ENCODE data around the gene NEMP1. TPM values are rescaled to one million over a fixed set of nuclear protein-coding genes. Genes with fewer than 3 reads are reported as not detected.
"Not testable (repeated sequence)": the region's sequence is repeated elsewhere in the genome, so short reads cannot be mapped to it uniquely, and the experiment has no call there.

The NEMP1 gene
- total and polyA plus RNA-seq, 4 experiments from 2014 or later, result 4.6 to 27.2 (median 16.8) TPM

- Histone ChIP-seq H3K36me3 (ENCODE audit: insufficient read depth, low read length) (peaks cover 3% of the 10 kb centered on the region), H3K27ac (ENCODE audit: low read depth, low read length) (peak overlapping the region; percentile 97), H3K4me1 (ENCODE audit: insufficient read depth, low read length) (peaks cover 37% of the 10 kb centered on the region), H3K4me3 (ENCODE audit: low read length in 2 of 2) (peak overlapping the region; percentile 90 to 91), H3K9me3 (ENCODE audit: control insufficient read depth in 1 of 2, low read length in 2 of 2) (no peaks in the 10 kb centered on the region), H3K27me3 (ENCODE audit: insufficient read depth, low read length) (no peaks in the 10 kb centered on the region)
- H3K27ac Mint-ChIP-seq, result peak overlapping the region; percentile 98 to 99 (median 99)
- H3K4me3 Mint-ChIP-seq, result peak overlapping the region; percentile 90 to 98 (median 95)
- H3K27me3 Mint-ChIP-seq, result no peaks in the 10 kb centered on the region
- ChIA-PET CTCF (ENCODE audit: partially characterized antibody) (interaction anchor here (8.9 to 11.0 kb wide), 2 partner anchors 15 to 23 kb away, joined by 109 to 184 read pairs; partner anchors contain the start of gene STAT6), POLR2A (ENCODE audit: partially characterized antibody) (interaction anchor here (1.0 to 17.6 kb wide), 8 partner anchors 8 to 969 kb away, joined by 3 to 622 read pairs (median 20); partner anchors contain the start of genes NEMP1, STAT6 and ZC3H10)
- DNase-seq, result peak; percentile 83 to 95 (median 84)
- H3K4me1 Mint-ChIP-seq, result peaks cover 30 to 63% (median 42%) of the 10 kb centered on the region in 4 donors
- H3K36me3 Mint-ChIP-seq, result peaks cover 0 to 29% of the 10 kb centered on the region in 2 donors
- no peaks in the 10 kb centered on the region for H3K9me3 Mint-ChIP-seq
- intact Hi-C loops (cut with micrococcal nuclease), result loop anchor here (1.0 to 5.0 kb wide), 4 partner anchors 23 to 760 kb away; partner anchors contain the start of genes CDK4 and CTDSP2
Measured at GRCh38 chr12:57087010-57087690, 8.6 kb upstream of the NEMP1 start.

- Histone ChIP-seq H3K4me3 (ENCODE audit: low read length in 2 of 2) (peak overlapping the region; percentile 62 to 90), H3K9me3 (ENCODE audit: control insufficient read depth in 1 of 2, low read length in 2 of 2) (no peaks in the 10 kb centered on the region), H3K36me3 (ENCODE audit: insufficient read depth, low read length) (peaks cover under 1% of the 10 kb centered on the region), H3K27me3 (ENCODE audit: insufficient read depth, low read length) (no peaks in the 10 kb centered on the region), H3K27ac (ENCODE audit: low read depth, low read length) (peak overlapping the region; percentile 97), H3K4me1 (ENCODE audit: insufficient read depth, low read length) (peaks cover 31% of the 10 kb centered on the region)
- POLR2A ChIA-PET (ENCODE audit: partially characterized antibody), result interaction anchor here (1.0 to 17.6 kb wide), 7 partner anchors 8 to 329 kb away, joined by 3 to 622 read pairs (median 33); partner anchors contain the start of genes NEMP1 and STAT6
- H3K36me3 Mint-ChIP-seq, result peaks cover 0 to 26% of the 10 kb centered on the region in 2 donors
- H3K4me1 Mint-ChIP-seq, result peaks cover 28 to 58% (median 39%) of the 10 kb centered on the region in 4 donors
- no peaks in the 10 kb centered on the region for H3K9me3 Mint-ChIP-seq
- CTCF ChIA-PET (ENCODE audit: partially characterized antibody), result interaction anchor here (8.9 to 11.0 kb wide), 2 partner anchors 15 to 24 kb away, joined by 109 to 184 read pairs; partner anchors contain the start of gene STAT6
- DNase-seq, result peak in 4 of 5 donors; percentile 29 to 60 (median 36)
- H3K27me3 Mint-ChIP-seq, result no peaks in the 10 kb centered on the region
- H3K4me3 Mint-ChIP-seq, result peak overlapping the region; percentile 89 to 95 (median 93)
- peak overlapping the region; percentile 94 to 99 (median 98) for H3K27ac Mint-ChIP-seq
- intact Hi-C loops (cut with micrococcal nuclease), result loop anchor here (1.0 to 5.0 kb wide), 4 partner anchors 22 to 761 kb away; partner anchors contain the start of genes CDK4 and CTDSP2
Measured at GRCh38 chr12:57086493-57087009, 8.0 kb upstream of the NEMP1 start.

- peaks cover 28 to 54% (median 36%) of the 10 kb centered on the region in 4 donors for H3K4me1 Mint-ChIP-seq
- peak overlapping the region; percentile 62 to 90 for H3K4me3 ChIP-seq (ENCODE audit: low read length in 2 of 2)
- no peaks in the 10 kb centered on the region for H3K9me3 Mint-ChIP-seq
- H3K27me3 ChIP-seq (ENCODE audit: insufficient read depth, low read length), result no peaks in the 10 kb centered on the region
- peaks cover 0 to 23% of the 10 kb centered on the region in 2 donors for H3K36me3 Mint-ChIP-seq
- CTCF ChIA-PET (ENCODE audit: partially characterized antibody), result interaction anchor here (8.9 to 11.0 kb wide), 2 partner anchors 14 to 24 kb away, joined by 109 to 184 read pairs; partner anchors contain the start of gene STAT6
- no peaks in the 10 kb centered on the region for H3K9me3 ChIP-seq (ENCODE audit: control insufficient read depth in 1 of 2, low read length in 2 of 2)
- intact Hi-C loops (cut with micrococcal nuclease), result loop anchor here (5.0 kb wide), 3 partner anchors 449 to 761 kb away; partner anchors contain the start of genes CDK4 and CTDSP2
- no peaks in the 10 kb centered on the region for H3K27me3 Mint-ChIP-seq
- DNase-seq, result peak in 2 of 5 donors; percentile 12 to 33
- POLR2A ChIA-PET (ENCODE audit: partially characterized antibody), result interaction anchor here (1.0 to 17.6 kb wide), 5 partner anchors 7 to 24 kb away, joined by 3 to 622 read pairs (median 154); partner anchors contain the start of genes NEMP1 and STAT6
- H3K4me3 Mint-ChIP-seq, result peak overlapping the region; percentile 89 to 95 (median 93)
- no peaks in the 10 kb centered on the region for H3K36me3 ChIP-seq (ENCODE audit: insufficient read depth, low read length)
- H3K27ac ChIP-seq (ENCODE audit: low read depth, low read length), result peak overlapping the region; percentile 97
- H3K27ac Mint-ChIP-seq, result peak overlapping the region; percentile 94 to 99 (median 98)
- H3K4me1 ChIP-seq (ENCODE audit: insufficient read depth, low read length), result peaks cover 26% of the 10 kb centered on the region
Measured at GRCh38 chr12:57085999-57086492, 7.5 kb upstream of the NEMP1 start.

- H3K36me3 Mint-ChIP-seq, result peaks cover 0 to 5% of the 10 kb centered on the region in 2 donors
- H3K27ac ChIP-seq (ENCODE audit: low read depth, low read length), result no peak overlapping the region
- intact Hi-C loops (cut with micrococcal nuclease), result no loop called here
- ChIA-PET CTCF (ENCODE audit: partially characterized antibody) (interaction anchor here (0.7 to 19.9 kb wide), 4 partner anchors 12 to 957 kb away, joined by 3 to 458 read pairs (median 22); partner anchors contain the start of gene STAT6), POLR2A (ENCODE audit: partially characterized antibody) (interaction anchor here (1.1 to 9.8 kb wide), 5 partner anchors 9 to 29 kb away, joined by 3 to 284 read pairs (median 33); partner anchors contain the start of genes NAB2 and STAT6)
- H3K27me3 Mint-ChIP-seq, result no peaks in the 10 kb centered on the region
- peaks cover 22% of the 10 kb centered on the region for H3K4me1 ChIP-seq (ENCODE audit: insufficient read depth, low read length)
- H3K36me3 ChIP-seq (ENCODE audit: insufficient read depth, low read length), result no peaks in the 10 kb centered on the region
- H3K4me1 Mint-ChIP-seq, result peaks cover 17 to 46% (median 27%) of the 10 kb centered on the region in 4 donors
- no peak overlapping the region for H3K4me3 ChIP-seq (ENCODE audit: low read length in 2 of 2)
- peak overlapping the region in 1 of 8 donors; percentile 45 for H3K4me3 Mint-ChIP-seq
- peak overlapping the region in 1 of 7 donors; percentile 60 for H3K27ac Mint-ChIP-seq
- no peaks in the 10 kb centered on the region for H3K27me3 ChIP-seq (ENCODE audit: insufficient read depth, low read length)
- no peaks in the 10 kb centered on the region for H3K9me3 ChIP-seq (ENCODE audit: control insufficient read depth in 1 of 2, low read length in 2 of 2)
- no peak for DNase-seq
- H3K9me3 Mint-ChIP-seq, result no peaks in the 10 kb centered on the region
Measured at GRCh38 chr12:57080855-57081254, 2.3 kb upstream of the NEMP1 start.

- Mint-ChIP-seq H3K9me3 (no peaks in the 10 kb centered on the region), H3K27ac (peak overlapping the region; percentile 86 to 98 (median 96)), H3K36me3 (peaks cover 0 to 5% of the 10 kb centered on the region in 2 donors), H3K4me1 (peaks cover 10 to 37% (median 18%) of the 10 kb centered on the region in 4 donors), H3K27me3 (no peaks in the 10 kb centered on the region), H3K4me3 (peak overlapping the region in 1 of 8 donors; percentile 93)
- Histone ChIP-seq H3K4me1 (ENCODE audit: insufficient read depth, low read length) (peaks cover 18% of the 10 kb centered on the region), H3K9me3 (ENCODE audit: control insufficient read depth in 1 of 2, low read length in 2 of 2) (no peaks in the 10 kb centered on the region), H3K4me3 (ENCODE audit: low read length in 2 of 2) (no peak overlapping the region), H3K27me3 (ENCODE audit: insufficient read depth, low read length) (no peaks in the 10 kb centered on the region), H3K36me3 (ENCODE audit: insufficient read depth, low read length) (no peaks in the 10 kb centered on the region), H3K27ac (ENCODE audit: low read depth, low read length) (peak overlapping the region; percentile 54)
- ChIA-PET CTCF (ENCODE audit: partially characterized antibody) (interaction anchor here (0.9 to 19.9 kb wide), 7 partner anchors 9 to 44 kb away, joined by 3 to 458 read pairs (median 10); partner anchors contain the start of gene STAT6), POLR2A (ENCODE audit: partially characterized antibody) (interaction anchor here (1.4 to 9.8 kb wide), 8 partner anchors 10 to 44 kb away, joined by 3 to 284 read pairs (median 19); partner anchors contain the start of genes NAB2 and STAT6)
- DNase-seq, result no peak
- intact Hi-C loops (cut with micrococcal nuclease), result loop anchor here (2.0 to 5.0 kb wide), 2 partner anchors 15 to 393 kb away; partner anchors contain the start of gene PTGES3
Measured at GRCh38 chr12:57079821-57080220, 1.2 kb upstream of the NEMP1 start.

GRCh38 chr12:57073566-57074450, 4.8 kb downstream of the NEMP1 start:
- ChIA-PET POLR2A (ENCODE audit: partially characterized antibody) (interaction anchor here (7.7 to 8.1 kb wide), 2 partner anchors 17 to 37 kb away, joined by 108 to 373 read pairs; partner anchors contain the start of genes NAB2 and STAT6), CTCF (ENCODE audit: partially characterized antibody) (interaction anchor here (1.0 to 19.9 kb wide), 5 partner anchors 18 to 65 kb away, joined by 3 to 458 read pairs (median 23); partner anchors contain the start of genes NAB2 and STAT6)
- H3K4me1 ChIP-seq (ENCODE audit: insufficient read depth, low read length), result peaks cover 26% of the 10 kb centered on the region
- H3K4me3 Mint-ChIP-seq; H3K27ac ChIP-seq (ENCODE audit: low read depth, low read length); H3K4me3 ChIP-seq (ENCODE audit: low read length in 2 of 2); DNase-seq; H3K36me3 ChIP-seq (ENCODE audit: insufficient read depth, low read length); intact Hi-C loops (cut with micrococcal nuclease); H3K27me3 Mint-ChIP-seq; H3K27me3 ChIP-seq (ENCODE audit: insufficient read depth, low read length); H3K9me3 ChIP-seq (ENCODE audit: control insufficient read depth in 1 of 2, low read length in 2 of 2); H3K9me3 Mint-ChIP-seq: not testable (repeated sequence)
- Mint-ChIP-seq H3K27ac (peak overlapping the region in 3 of 7 donors; percentile 22 to 30 (median 22)), H3K36me3 (peaks cover 13 to 26% of the 10 kb centered on the region in 2 donors), H3K4me1 (peaks cover 12 to 39% (median 23%) of the 10 kb centered on the region in 4 donors)

Measured in CD4-positive, alpha-beta memory T cell (primary cell).